IMR-90 (cell line): ENCODE data around the gene GRIA3. TPM values are rescaled to one million over a fixed set of nuclear protein-coding genes. Genes with fewer than 3 reads are reported as not detected.

ENCODE experiments used
- ATAC-seq: fragments of 200-7000 bp; cut with Tn5 transposase; 2 replicates; pipeline ENCODE4 v1.9.1; 2020; ENCODE audit warnings: low read depth, mild to moderate bottlenecking, moderate library complexity
- BruUV-seq: library from RNA; stranded (reverse); fragments of 400-500 nt; replicated peaks from 2 replicates; lab custom pipeline; 2021; lab: Mats Ljungman, UMichigan
- CTCF ChIA-PET: fragments of 300-600 bp; formaldehyde crosslinking; extraction: SDS; loops from one replicate; lab custom pipeline; 2021; ENCODE audit warnings: antibody characterized with exemption; lab: Yijun Ruan, JAX
- POLR2A ChIA-PET: fragments of 300-600 bp; sonication (Branson Sonifier 250); formaldehyde crosslinking; loops from one replicate; lab custom pipeline; 2022; ENCODE audit warnings: antibody characterized with exemption; ENCODE audit not compliant: unreplicated experiment; lab: Charles Lee
- DNase-seq: peaks from one replicate; pipeline ENCODE4 v3.0.0; 2013
- H2AFZ ChIP-seq: replicated peaks from 2 replicates; pipeline ENCODE3; 2013; ENCODE audit warnings: low read length, mild to moderate bottlenecking; ENCODE audit not compliant: poor library complexity
- H2AK5ac ChIP-seq: 2 replicates; pipeline ENCODE4 v1.6.1; 2013; ENCODE audit warnings: low read depth, low read length, inconsistent platforms
- H2AK9ac ChIP-seq: replicated peaks from 2 replicates; pipeline ENCODE3; 2013; ENCODE audit warnings: mild to moderate bottlenecking, low read depth, low read length, moderate library complexity; ENCODE audit not compliant: poor library complexity
- H2BK120ac ChIP-seq: 2 replicates; pipeline ENCODE4 v1.6.1; 2013; ENCODE audit warnings: low read depth, low read length, inconsistent platforms
- H2BK15ac ChIP-seq: 3 replicates; pipeline ENCODE4 v1.6.1; 2013; ENCODE audit warnings: low read depth, low read length, inconsistent platforms
- H2BK20ac ChIP-seq: 2 replicates; pipeline ENCODE4 v1.6.1; 2013; ENCODE audit warnings: low read depth, mild to moderate bottlenecking, inconsistent platforms, low read length, moderate library complexity
- H2BK5ac ChIP-seq: 2 replicates; pipeline ENCODE4 v1.6.1; 2013; ENCODE audit warnings: mild to moderate bottlenecking, low read depth, low read length, inconsistent platforms; ENCODE audit not compliant: poor library complexity, severe bottlenecking
- H3K14ac ChIP-seq: replicated peaks from 2 replicates; pipeline ENCODE4 v1.6.1; 2013; ENCODE audit warnings: low read depth, low read length, inconsistent platforms
- H3K18ac ChIP-seq: 2 replicates; pipeline ENCODE4 v1.6.1; 2013; ENCODE audit warnings: low read depth, low read length, control low read depth
- H3K23ac ChIP-seq: 2 replicates; pipeline ENCODE4 v1.6.1; 2013; ENCODE audit warnings: low read depth, low read length, inconsistent platforms
- H3K27ac ChIP-seq: 2 replicates; pipeline ENCODE4 v1.5.1; 2013; ENCODE audit warnings: mild to moderate bottlenecking, control low read depth, low read length; ENCODE audit not compliant: insufficient read depth
- H3K27me3 ChIP-seq: 2 replicates; pipeline ENCODE4 v1.6.1; 2013; ENCODE audit warnings: low read length; ENCODE audit not compliant: control insufficient read depth, insufficient read depth
- H3K36me3 ChIP-seq: 2 replicates; pipeline ENCODE4 v1.6.1; 2013; ENCODE audit warnings: low read length, mixed read lengths; ENCODE audit not compliant: control insufficient read depth, insufficient read depth
- H3K4ac ChIP-seq: 2 replicates; pipeline ENCODE4 v1.6.1; 2013; ENCODE audit warnings: low read depth, low read length, inconsistent platforms
- H3K4me1 ChIP-seq: 2 replicates; pipeline ENCODE4 v1.6.1; 2013; ENCODE audit warnings: low read length, mixed read lengths; ENCODE audit not compliant: control insufficient read depth, insufficient read depth
- H3K4me2 ChIP-seq: 2 replicates; pipeline ENCODE4 v1.6.1; 2013; ENCODE audit warnings: low read depth, mild to moderate bottlenecking, control low read depth, low read length, moderate library complexity
- H3K4me3 ChIP-seq: 2 replicates; pipeline ENCODE4 v1.5.1; 2013; ENCODE audit warnings: low read depth, mild to moderate bottlenecking, control low read depth, low read length, moderate library complexity; ENCODE audit not compliant: insufficient read depth
- H3K56ac ChIP-seq: 2 replicates; pipeline ENCODE4 v1.6.1; 2013; ENCODE audit warnings: low read length, inconsistent platforms; ENCODE audit not compliant: insufficient read depth; ENCODE audit errors: extremely low read depth
- H3K79me1 ChIP-seq, 2 experiments: 2 replicates each; pipeline ENCODE4 v1.6.1; 2013; ENCODE audit warnings: low read length in 2 of 2, inconsistent platforms in 1 of 2, low read depth in 1 of 2
- H3K9ac ChIP-seq: 2 replicates; pipeline ENCODE4 v1.6.1; 2013; ENCODE audit warnings: low read depth, low read length, control low read depth
- H3K9me1 ChIP-seq: 2 replicates; pipeline ENCODE4 v1.6.1; 2013; ENCODE audit warnings: low read length, inconsistent platforms; ENCODE audit not compliant: insufficient read depth
- H3K9me3 ChIP-seq: 2 replicates; pipeline ENCODE4 v1.6.1; 2013; ENCODE audit warnings: low read length; ENCODE audit not compliant: control insufficient read depth, insufficient read depth
- H4K20me1 ChIP-seq: 2 replicates; pipeline ENCODE4 v1.6.1; 2013; ENCODE audit warnings: low read length, inconsistent platforms; ENCODE audit not compliant: insufficient read depth
- H4K5ac ChIP-seq: 2 replicates; pipeline ENCODE4 v1.6.1; 2013; ENCODE audit warnings: mild to moderate bottlenecking, low read depth, low read length, control low read depth
- H4K8ac ChIP-seq, 2 experiments: 2 replicates each; pipeline ENCODE4 v1.6.1; 2013; ENCODE audit warnings: low read depth in 2 of 2, low read length in 2 of 2, control low read depth in 1 of 2, inconsistent platforms in 1 of 2
- H4K91ac ChIP-seq: 2 replicates; pipeline ENCODE4 v1.6.1; 2013; ENCODE audit warnings: low read depth, low read length, inconsistent platforms; ENCODE audit not compliant: insufficient read depth
- BHLHE40 ChIP-seq: fragments of 150-350 bp; IDR thresholded peaks from 2 replicates; pipeline ENCODE4 v1.6.1; 2016; ENCODE audit warnings: mild to moderate bottlenecking, low read depth, low read length
- CEBPB ChIP-seq: IDR thresholded peaks from 2 replicates; pipeline ENCODE4 v1.6.1; 2012; ENCODE audit warnings: low read depth, low read length, improper control_type of control experiment
- CHD1 ChIP-seq: IDR thresholded peaks from 2 replicates; pipeline ENCODE4 v1.6.1; 2012; ENCODE audit warnings: low read depth, low read length, improper control_type of control experiment
- CTCF ChIP-seq: conservative IDR thresholded peaks from 2 replicates; pipeline ENCODE4 v1.5.1; 2012; ENCODE audit warnings: mild to moderate bottlenecking, low read depth, low read length, improper control_type of control experiment
- FOS ChIP-seq: fragments of 150-350 bp; IDR thresholded peaks from 2 replicates; pipeline ENCODE4 v1.6.1; 2016; ENCODE audit warnings: low read depth, low read length
- MAFK ChIP-seq: IDR thresholded peaks from 2 replicates; pipeline ENCODE4 v1.6.1; 2012; ENCODE audit warnings: low read depth, low read length, improper control_type of control experiment
- MAZ ChIP-seq: IDR thresholded peaks from 2 replicates; pipeline ENCODE4 v1.6.1; 2012; ENCODE audit warnings: low read depth, mild to moderate bottlenecking, low read length, improper control_type of control experiment, moderate library complexity, borderline replicate concordance
- MXI1 ChIP-seq: IDR thresholded peaks from 2 replicates; pipeline ENCODE4 v1.6.1; 2012; ENCODE audit warnings: low read depth, mild to moderate bottlenecking, low read length, moderate library complexity, borderline replicate concordance
- NFE2L2 ChIP-seq: fragments of 150-350 bp; IDR thresholded peaks from 2 replicates; pipeline ENCODE4 v1.6.1; 2016; ENCODE audit warnings: low read depth, mild to moderate bottlenecking, low read length
- POLR2A ChIP-seq: IDR thresholded peaks from 2 replicates; pipeline ENCODE4 v1.6.1; 2012; ENCODE audit warnings: mild to moderate bottlenecking, low read depth, low read length
- RAD21 ChIP-seq: IDR thresholded peaks from 2 replicates; pipeline ENCODE4 v1.6.1; 2012; ENCODE audit warnings: low read length, improper control_type of control experiment
- RCOR1 ChIP-seq: IDR thresholded peaks from 2 replicates; pipeline ENCODE4 v1.6.1; 2012; ENCODE audit warnings: mild to moderate bottlenecking, low read length, improper control_type of control experiment; ENCODE audit not compliant: insufficient replicate concordance
- RFX5 ChIP-seq: IDR thresholded peaks from 2 replicates; pipeline ENCODE4 v1.8.0; 2012; ENCODE audit warnings: low read depth, mild to moderate bottlenecking, low read length, moderate library complexity
- SMC3 ChIP-seq: fragments of 150-350 bp; IDR thresholded peaks from 2 replicates; pipeline ENCODE4 v1.6.1; 2016; ENCODE audit warnings: low read depth, mild to moderate bottlenecking, antibody characterized with exemption, low read length, moderate library complexity
- WGBS, 2 experiments: methylation state at CpG; one replicate each; pipeline versions ENCODE4 v1.1.5 to v1.1.7; 2013; ENCODE audit warnings: missing lambda C conversion rate in 2 of 2; ENCODE audit not compliant: insufficient read length in 1 of 2; ENCODE audit errors: extremely low coverage in 2 of 2; 5-methylcytosine and 5-hydroxymethylcytosine counted together
- dilution Hi-C: fragments of 300-500 bp; cut with HindIII; formaldehyde crosslinking; loops from one replicate; pipeline ENCODE4 v1.14.3; 2018; ENCODE audit warnings: low sequenced_read_pairs; ENCODE audit not compliant: unreplicated experiment
- in situ Hi-C: fragments of 300-500 bp; cut with MboI; formaldehyde crosslinking; loops from 3 replicates; pipeline ENCODE4 v1.14.3; 2019; ENCODE audit warnings: low sequenced_read_pairs, inconsistent platforms, mixed read lengths
- intact Hi-C: fragments of 100-400 bp; cut with micrococcal nuclease; formaldehyde crosslinking; loops from 2 replicates; pipeline ENCODE4 v1.10.0; 2022
- polyA plus RNA-seq, 3 experiments: library from polyadenylated mRNA; depleted of rRNA; stranded (reverse); fragments of >200 nt; gene quantifications; 2 replicates each; pipeline ENCODE4 v1.2.3, GENCODE V29; 2012; ENCODE audit warnings: low replicate concordance in 1 of 3
- total RNA-seq: library from RNA; depleted of rRNA; stranded (reverse); fragments of >200 nt; gene quantifications from 2 replicates; pipeline ENCODE4 v1.2.3, GENCODE V29; 2012
- TF ChIP-seq, protein P1 (sequence below): fragments of 150-350 bp; IDR thresholded peaks from 2 replicates; pipeline ENCODE4 v1.6.1; 2017; ENCODE audit warnings: mild to moderate bottlenecking, antibody characterized with exemption, low read length, low read depth
- TF ChIP-seq, protein P2 (sequence below): fragments of 150-350 bp; IDR thresholded peaks from 2 replicates; pipeline ENCODE4 v1.6.1; 2016; ENCODE audit warnings: low read depth, mild to moderate bottlenecking, low read length, moderate library complexity, borderline replicate concordance

The GRIA3 gene
- total and polyA plus RNA-seq, 2 of the 4 experiments (the other 2 are of a cell fraction), result not detected

DNA sequence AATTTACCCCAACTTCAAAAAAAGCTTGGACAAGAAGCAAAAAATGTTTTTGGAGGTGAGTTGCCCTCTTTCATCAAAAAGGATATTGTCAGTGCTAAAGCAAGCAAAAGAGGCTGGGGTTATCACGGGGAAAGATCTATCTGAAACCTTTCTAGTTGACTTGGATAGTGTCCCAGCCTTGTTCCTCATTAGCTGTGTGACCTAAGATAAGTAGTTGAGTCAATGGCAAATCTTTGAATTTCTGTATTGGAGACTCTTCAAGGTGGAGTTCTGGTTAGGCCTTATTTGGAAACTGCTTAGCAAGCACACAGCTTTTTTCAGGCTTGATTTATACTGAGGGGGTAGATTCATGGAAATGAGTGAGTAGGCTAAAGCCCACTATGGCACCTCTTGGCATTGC, 271.6 kb downstream of the GRIA3 start:
- no peak overlapping the region for H3K9ac ChIP-seq
- CTCF ChIA-PET, result no interaction called here
- POLR2A ChIA-PET, result no interaction called here
- H2AK9ac ChIP-seq, result no peak overlapping the region
- no peak overlapping the region for H3K23ac ChIP-seq
- H4K8ac ChIP-seq, result no peak overlapping the region
- no peak overlapping the region for H3K18ac ChIP-seq
- H2BK5ac ChIP-seq, result no peak overlapping the region
- no peaks in the 10 kb centered on the region for H3K27me3 ChIP-seq
- no peak overlapping the region for H2AFZ ChIP-seq
- no peak overlapping the region for H2AK5ac ChIP-seq
- in situ Hi-C loops (no loop called here), dilution Hi-C loops (no loop called here), intact Hi-C loops (no loop called here)
- H3K9me3 ChIP-seq, result no peaks in the 10 kb centered on the region
- H2BK120ac ChIP-seq, result no peak overlapping the region
- no peaks in the 10 kb centered on the region for H3K79me1 ChIP-seq
- BruUV-seq, result no TSS peak
- no peak for DNase-seq
- no peaks in the 10 kb centered on the region for H3K36me3 ChIP-seq
- ATAC-seq, result no peak
- no peak overlapping the region for H4K91ac ChIP-seq
- H3K4me3 ChIP-seq, result no peak overlapping the region
- H3K27ac ChIP-seq, result no peak overlapping the region
- no peaks in the 10 kb centered on the region for H3K4me1 ChIP-seq
- TF ChIP-seq RAD21 (no peak), CTCF (no peak), CEBPB (no peak), NFE2L2 (no peak), RCOR1 (no peak), BHLHE40 (no peak), MXI1 (no peak), RFX5 (no peak), POLR2A (no peak), CHD1 (no peak), SMC3 (no peak), MAZ (no peak), MAFK (no peak), FOS (no peak)
- TF ChIP-seq, protein P1, sequence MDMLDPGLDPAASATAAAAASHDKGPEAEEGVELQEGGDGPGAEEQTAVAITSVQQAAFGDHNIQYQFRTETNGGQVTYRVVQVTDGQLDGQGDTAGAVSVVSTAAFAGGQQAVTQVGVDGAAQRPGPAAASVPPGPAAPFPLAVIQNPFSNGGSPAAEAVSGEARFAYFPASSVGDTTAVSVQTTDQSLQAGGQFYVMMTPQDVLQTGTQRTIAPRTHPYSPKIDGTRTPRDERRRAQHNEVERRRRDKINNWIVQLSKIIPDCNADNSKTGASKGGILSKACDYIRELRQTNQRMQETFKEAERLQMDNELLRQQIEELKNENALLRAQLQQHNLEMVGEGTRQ, result no peak
- TF ChIP-seq, protein P2, sequence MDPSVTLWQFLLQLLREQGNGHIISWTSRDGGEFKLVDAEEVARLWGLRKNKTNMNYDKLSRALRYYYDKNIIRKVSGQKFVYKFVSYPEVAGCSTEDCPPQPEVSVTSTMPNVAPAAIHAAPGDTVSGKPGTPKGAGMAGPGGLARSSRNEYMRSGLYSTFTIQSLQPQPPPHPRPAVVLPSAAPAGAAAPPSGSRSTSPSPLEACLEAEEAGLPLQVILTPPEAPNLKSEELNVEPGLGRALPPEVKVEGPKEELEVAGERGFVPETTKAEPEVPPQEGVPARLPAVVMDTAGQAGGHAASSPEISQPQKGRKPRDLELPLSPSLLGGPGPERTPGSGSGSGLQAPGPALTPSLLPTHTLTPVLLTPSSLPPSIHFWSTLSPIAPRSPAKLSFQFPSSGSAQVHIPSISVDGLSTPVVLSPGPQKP, result no peak
- no peak overlapping the region for H2BK15ac ChIP-seq
- no CpG with 5 or more reads among the region's 1 CpG for WGBS, 2 experiments
- no peak overlapping the region for H3K4me2 ChIP-seq
- H4K5ac ChIP-seq, result no peak overlapping the region
- H3K4ac ChIP-seq, result no peak overlapping the region
- H4K20me1 ChIP-seq, result no peaks in the 10 kb centered on the region
- H3K56ac ChIP-seq, result no peak overlapping the region
- H2BK20ac ChIP-seq, result no peak overlapping the region
- H3K9me1 ChIP-seq, result no peaks in the 10 kb centered on the region
- H3K14ac ChIP-seq, result no peak overlapping the region
